Measurements from ENCODE around the gene RASAL1.
A peak's percentile ranks its signal among the peaks of the same experiment; 100 is the strongest.

The RASAL1 gene

DNA sequence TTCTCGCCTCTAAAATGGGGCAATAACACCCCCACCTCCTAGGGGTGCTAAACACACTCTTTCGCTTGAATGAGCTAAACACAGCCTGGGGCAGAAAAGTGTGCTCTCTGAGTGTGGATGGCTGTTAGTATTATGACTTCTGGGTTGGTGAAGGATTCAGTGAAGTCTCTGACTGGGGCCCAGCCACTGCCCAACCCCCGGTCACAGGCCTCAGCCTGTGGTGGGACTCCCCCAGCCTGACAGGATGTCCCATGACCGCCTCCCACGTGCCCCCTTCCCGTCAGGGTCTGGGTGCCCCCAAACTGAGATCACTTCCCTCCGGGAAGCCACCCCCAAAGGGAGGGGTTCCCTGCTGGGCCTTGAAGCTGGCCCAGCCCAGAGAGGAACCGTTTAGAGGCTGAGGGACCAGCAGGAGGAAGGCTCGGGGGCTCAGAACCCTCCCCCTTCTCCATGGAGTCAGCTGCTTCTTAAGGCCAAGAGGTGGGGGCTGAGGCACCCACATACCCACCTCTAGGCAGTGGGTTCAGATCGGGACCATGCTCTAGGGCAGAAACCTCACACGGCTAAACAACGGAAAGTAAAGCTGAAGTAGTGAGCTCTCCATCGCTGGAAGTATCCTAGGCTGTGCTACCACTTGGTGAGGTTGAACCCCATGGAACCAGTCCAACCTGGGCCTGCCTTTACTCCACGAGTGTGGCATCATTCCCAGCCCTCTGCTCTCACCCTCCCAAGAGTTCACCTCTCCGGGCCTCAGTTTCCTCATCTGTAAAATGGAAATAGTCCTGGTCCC, 65.2 kb downstream of the RASAL1 start:
- peak; percentile 41 for DNase-seq

DNA sequence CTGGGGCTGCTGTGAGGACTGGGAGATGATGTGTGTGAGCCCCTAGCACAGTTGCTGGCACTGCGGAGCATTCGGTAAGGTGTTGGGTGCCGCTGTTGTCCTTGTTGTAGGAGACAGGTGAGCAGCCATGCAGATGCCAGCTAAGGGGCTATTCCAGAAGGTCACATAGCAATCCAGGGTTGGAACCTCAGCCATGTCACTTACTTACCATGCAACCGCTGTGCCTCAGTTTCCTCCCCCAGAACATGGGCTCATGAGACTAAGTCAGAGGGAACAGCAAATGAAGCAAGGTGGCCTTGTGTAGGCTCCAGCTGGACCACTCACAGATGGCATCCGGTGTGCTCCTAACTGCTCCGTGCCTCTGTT, 65.8 kb downstream of the RASAL1 start:
- DNase-seq: no peak

DNA sequence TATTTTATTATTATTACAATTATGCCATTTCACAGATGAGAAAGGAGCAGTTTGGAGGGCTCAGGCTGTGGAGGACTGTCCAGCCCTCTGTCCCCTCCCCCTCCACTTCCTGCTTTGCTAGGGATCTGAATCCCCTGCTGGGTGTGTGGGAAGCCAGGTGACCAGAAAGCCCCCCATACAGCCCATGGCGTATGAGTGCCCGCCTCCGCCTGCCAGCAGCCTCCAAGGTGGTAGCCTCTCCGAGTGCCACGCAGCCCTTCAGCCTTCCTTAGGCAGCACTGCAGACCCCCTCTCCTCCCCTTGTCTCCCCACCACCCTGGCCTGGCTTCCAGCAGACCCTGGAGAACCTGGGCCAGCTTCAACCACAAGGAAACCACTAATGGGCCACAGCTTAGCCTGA, 66.4 kb downstream of the RASAL1 start:
- no peak for DNase-seq

DNA sequence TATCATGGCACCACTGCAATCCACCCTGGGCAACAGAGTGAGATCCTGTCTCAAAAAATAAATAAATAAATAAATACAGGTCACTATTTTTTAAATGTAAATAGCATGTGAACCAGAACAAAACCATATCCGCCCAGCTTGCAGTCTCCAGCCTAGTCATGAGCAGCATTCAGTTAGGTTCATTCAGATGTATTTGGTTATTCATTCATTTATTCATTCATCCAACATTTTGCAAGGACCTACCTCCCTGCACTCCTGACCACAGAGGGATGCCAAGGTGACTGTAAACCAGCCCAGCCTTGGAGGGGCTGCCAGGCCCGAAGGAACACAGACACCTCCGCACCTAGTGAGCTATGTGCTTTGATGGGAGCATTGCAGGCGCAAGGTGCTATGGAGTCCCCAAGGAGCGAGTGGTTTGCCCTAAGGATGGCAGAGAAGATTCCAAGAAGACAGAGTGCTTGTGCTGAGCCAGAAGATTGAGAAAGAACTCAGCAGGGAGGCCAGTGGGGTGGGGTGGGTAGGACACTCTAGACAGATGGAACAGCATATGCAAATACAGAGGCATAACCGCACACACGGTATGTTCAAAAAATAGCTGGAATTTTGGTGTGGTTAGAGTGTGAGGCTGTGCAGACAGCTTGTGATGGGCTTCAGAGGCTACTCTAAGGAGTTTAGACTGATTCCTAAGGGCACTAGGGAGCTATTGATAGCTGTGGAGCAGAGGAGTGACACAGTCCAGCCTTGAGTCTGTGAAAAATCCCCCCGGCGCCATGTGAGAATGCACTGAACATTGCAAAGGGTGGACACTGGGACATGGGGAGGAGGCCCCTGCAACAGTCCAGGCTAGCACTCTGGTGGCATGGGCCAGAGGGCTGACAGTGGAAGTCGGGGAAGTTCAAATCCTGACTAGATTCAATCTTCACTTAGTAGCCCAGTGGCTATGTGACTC, 67.3 kb downstream of the RASAL1 start:
- no peak for DNase-seq

DNA sequence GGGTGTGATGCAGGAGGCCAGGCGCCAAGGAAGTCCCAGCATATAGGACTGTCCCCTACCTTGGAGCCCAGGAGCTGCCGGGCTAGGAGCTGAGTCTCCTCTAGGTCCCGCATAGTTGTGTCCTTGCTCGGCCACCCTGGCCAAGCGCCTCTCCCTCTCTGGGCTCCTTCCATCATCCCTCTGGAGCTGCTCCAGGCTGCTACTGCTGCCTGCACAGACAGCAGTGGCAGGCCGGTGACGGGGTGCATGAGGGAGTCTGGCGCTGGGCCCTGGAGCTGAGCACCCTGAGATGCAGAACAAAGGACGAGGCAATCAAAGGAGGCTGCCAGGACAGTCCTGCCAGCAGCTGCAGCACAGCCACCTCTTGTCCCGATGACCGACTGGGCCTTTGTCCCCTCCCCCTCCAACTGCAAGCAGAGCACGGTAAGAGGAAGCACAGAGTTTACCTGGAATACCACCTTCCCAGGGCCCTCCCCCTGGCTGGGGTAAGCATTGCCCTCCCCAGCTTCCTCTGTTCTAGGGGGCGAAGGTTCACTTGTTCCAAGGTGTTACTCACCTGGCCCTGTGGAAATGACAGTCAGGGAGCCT, 68.7 kb downstream of the RASAL1 start:
- no peak for DNase-seq

DNA sequence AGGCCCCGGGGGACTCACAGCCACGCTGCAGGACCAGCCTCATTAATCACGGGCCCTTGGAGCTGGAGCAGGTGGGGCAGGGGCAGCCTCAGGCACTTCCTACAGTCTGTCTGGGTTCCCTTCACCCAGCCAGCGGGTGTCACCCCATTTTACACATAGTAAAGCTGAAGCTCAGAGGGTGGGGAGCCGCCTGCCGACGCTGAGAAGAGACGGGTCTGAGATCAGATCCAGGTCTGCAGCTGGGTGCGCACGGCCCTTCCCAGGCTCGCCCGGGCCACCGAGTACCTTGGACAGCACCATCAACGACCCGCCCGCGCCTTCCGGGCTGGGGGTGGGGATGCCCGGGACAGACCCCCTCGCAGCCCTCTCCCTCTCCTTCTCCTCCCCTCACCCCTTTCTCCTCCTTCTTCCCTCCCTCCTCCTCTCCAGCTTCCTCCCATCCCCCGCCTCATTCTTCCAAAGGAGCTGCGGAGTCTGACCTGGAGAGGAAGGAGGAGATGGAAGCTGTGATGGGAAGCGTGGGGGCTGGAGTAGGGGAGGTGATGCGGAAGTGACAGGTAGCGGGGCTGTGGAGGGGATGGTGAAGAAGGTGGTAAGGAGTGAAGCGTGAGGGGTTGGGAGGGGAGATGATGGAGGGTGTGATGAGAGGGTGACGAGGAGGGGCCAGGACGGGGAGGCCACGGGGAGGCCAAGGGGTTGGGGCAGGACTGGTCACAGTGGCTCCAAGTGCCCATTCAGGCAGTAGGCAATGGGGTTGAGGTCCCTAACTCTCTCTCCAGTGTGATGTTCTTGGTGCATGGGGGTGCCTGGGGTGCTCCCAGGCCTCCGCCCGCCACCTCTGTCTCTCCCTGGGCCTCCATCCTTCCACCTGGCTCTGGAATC, 70.2 kb downstream of the RASAL1 start:
- no peak for DNase-seq

DNA sequence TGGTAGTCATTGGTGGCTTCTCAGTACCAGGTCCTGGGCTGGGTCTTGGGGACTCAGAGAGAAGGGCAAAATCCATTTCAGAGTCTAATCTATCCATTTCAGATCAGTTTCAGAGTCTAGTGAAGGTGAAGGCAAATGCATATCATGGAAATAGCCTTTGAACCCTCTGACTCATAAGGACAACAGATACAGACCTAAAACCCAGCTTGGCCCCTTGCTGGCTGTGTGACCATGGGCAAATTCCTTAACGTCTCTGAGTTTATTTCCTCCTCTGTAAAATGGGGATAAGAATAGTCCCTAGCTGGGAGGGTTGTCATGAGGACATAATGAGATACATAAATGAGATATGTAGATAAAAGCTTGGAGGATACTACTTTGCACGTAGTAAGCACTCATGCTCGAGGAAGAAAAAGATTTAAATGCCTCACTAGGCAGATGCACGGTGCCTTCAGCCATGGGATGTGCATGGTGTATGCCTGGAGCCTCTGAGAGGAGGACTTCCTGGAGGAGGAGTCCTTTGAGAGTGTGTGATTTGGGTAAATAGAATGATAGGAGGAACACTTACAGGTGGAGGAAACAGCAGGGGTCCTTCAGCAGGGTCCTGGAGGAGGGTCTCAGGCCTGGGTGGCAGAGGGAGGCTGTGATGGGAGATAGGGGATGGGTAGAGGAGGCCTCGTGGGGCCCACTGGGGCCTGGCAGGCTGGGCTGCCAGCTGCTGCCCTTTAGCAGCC, 71.0 kb downstream of the RASAL1 start:
- DNase-seq: no peak

DNA sequence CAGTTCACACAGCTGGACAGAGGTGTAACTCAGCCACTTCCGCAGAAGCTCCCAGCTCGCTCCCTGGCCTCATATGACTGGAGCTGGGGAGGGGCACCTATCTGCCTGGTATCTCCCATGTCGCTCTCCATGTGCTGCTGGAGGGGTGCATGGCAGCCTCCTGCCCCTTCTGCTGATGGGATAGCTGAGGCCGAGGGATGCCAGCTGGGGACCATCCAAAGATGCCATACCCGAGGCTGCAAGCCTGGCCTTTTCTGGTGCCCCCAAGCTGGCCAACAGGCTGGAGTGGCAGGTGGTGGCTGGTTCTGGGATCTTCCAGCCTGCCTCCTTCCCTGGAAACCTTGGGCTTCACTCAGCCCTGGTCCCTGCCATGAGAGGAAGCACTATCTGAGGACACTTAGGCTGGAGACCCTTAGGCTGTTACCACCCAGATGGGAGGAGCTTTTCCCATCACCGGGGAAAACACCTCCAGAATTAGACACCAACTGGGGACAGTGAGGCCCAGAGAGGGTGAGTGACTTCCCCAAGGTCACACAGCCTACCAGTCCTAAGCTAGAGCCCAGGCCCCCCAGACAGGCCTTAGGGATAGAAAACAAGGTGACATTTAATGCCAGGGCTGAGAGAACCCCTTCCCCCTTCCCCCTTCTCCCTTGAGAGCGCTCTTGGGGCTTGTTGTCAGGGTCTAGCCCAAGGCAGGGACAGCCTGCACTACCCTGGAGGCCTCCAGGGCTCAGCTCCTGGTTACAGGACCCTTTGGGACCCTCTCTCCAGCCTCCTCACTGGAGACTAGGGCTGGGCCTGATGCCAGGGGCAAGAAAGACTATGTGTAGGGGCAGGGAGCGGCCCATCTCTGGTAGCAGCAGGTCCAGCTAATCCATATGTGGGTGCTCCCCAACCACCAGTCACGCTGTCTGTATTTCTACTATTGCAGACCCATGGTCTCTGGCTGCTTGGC, 71.9 kb downstream of the RASAL1 start:
- no peak for DNase-seq

DNA sequence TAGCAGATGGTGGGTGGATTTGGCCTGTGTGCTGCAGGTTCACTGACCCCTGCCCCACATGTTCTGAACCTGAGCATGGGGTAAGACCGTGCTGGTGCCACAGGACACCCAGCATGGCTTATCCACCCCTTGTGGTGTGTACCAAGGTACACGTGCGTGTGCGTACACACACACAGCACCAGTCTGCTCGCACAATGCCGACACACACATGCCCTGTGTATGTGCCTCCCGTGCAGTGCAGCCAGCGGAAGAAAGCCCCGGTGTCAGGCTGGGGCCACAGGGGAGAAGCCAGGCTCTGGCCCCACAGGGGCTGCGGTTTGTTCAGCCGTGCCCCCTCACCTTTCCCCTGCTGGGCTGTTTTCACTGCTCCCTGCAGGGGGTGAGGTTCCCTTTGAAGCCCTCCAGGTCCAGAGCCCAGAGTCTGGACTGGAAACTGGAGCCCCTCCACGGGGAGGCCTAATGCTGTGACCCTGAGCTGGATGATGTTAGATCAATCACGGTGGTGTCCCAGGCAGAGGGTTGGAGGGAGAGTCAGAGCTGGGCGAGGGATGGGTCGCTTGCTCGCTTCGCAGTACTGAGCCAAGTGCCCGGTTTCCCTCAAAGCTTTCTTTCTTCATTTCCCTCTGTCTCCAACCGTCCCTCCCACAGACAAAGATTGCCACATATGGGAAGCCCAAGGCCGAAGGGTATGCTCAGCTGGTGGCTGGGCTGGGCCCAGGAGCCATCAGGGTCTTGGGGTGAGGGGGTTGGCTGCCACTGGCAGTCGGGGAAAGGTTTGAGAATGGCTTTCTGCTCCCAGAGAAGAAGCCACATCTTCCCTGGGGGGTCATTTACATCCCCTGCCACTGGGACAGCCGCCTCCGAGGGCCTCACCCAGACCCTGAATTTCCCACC, 72.8 kb downstream of the RASAL1 start:
- DNase-seq: no peak

DNA sequence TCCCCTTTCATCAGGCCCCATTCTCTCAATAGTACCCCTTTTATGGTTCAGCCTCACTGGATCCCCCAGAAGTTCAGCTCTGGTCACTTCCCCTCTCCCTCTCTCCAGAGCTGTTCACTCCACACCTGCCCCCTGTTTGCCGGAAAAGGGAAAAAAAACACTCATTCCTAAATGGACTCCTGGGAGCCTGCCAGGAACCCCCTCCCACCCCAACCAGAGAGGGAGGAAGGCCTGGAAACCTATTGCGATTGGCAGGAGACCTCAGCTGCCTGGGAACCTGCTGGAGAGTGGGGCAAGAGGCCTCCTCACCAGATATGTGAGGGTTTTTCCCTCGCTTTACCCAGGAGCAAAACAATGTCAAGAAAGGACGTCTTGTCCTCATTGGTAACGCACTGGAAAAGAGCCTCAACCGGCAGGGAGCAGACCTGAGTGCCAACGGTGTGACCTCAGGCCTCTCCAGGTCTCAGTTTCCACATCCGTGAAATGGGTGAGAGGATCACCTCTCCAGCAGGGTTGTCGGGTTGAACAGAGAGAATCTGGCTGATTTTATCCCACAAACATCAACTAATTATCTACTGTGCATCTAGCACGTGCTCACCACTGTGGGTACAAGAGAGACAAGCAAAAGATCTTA, 74.4 kb downstream of the RASAL1 start:
- no peak for DNase-seq

DNA sequence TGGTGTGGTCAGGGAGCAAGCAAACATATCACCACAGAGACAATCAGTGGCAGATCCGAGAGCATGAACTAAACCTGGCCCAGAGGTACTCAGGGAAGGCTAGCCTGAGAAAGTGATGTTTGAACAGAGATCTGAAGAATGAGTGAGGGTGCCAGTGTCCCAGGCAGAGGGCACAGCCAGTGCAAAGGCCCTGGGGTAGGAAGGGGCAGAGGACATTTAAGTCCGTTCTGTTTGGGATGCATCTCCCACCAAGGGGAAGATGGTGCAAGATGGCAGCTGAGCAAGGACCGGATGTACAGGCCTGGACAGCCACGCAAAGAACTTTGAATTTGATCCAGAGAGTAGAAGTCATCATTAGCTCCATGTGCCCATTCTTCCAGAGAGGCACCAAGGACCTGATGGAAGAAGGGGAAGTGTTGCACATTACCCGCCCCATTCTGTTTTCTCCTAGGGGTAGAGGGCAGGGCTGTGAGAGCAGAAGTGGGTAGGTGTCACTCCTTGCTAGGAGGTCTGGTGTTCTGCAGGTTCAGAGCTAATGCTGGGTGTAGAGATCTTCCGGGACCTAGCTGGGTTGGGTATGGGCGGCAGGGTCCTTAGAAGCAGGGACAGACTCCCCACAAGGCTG, 75.1 kb downstream of the RASAL1 start:
- no peak for DNase-seq

DNA sequence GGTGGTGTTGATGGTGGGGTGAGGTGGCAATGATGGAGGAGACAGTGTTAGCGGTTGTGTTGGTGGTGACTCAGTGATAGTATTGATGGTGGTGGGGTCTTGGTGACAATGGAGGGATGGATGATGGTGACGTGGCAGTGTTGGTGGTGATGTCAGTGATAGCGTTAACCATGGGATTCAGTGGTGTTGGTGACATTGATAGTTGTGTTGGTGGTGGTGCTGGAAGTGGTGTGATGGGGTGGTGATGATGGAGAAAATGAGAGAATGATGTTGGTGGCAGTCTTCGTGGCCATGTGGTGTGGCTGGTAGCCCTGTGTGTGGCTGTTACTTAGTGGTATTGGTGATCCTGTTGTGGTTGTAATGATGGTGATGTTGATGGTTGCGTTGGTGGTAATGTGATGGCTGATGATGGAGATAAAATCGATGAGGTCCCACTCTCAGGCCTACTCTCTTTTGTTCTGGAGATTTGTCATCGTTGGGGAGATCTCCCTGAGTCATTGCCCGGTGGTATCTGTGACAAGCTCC, 76.4 kb downstream of the RASAL1 start:
- no peak for DNase-seq

DNA sequence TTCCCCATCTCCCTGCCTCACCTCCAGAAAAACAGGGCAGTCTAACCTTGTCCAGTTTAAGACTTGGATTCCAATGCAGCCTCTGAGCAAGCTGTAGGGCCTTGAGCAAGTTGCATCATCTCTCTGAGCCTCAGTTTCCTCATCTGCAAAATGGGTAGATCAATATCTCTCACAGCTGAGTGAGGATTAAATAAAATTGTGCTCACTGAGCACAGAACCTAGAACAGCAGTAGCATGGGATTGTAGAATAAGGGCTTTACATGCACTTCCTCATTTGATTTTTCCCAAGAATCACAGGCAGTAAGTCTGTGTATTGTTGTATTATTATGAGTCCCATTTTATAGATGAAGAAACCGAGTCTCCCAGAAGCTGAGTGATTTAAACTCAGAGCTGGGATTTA, 77.0 kb downstream of the RASAL1 start:
- no peak for DNase-seq

DNA sequence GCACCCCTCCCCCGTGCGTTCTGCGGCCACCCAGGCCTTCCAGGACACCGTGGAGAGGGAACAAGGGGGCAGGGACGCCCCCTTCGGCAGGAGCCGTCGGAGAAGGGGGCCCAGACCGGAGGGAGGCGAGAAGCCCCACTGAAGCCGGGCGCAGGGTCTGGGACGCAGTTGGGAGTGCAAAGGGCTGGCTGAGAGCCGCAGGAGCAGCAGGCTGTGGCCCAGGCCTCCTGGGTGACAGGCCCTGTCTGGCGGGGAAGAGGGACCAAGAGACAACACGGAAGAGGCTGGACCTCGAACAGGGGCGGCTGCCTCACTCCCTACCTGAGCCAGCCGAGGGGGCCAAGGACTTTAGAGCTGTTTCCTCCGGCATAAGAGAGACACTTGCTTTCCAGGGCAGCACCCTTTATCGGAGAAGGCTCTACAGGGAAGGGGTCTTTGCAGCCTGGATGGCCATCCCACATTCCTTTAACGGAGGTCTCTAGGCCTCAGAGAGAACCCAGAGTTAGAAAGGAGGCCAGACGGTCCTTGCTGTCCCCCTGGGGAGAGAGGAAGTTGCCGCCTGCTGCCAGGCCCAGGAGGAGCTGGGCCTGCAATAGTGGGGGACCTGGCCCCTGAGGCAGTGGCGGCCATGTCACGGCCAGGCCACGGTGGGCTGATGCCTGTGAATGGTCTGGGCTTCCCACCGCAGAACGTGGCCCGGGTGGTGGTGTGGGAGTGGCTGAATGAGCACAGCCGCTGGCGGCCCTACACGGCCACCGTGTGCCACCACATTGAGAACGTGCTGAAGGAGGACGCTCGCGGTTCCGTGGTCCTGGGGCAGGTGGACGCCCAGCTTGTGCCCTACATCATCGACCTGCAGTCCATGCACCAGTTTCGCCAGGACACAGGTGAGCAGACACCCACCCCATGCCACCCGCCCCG, 77.7 kb downstream of the RASAL1 start:
- no peak for DNase-seq

DNA sequence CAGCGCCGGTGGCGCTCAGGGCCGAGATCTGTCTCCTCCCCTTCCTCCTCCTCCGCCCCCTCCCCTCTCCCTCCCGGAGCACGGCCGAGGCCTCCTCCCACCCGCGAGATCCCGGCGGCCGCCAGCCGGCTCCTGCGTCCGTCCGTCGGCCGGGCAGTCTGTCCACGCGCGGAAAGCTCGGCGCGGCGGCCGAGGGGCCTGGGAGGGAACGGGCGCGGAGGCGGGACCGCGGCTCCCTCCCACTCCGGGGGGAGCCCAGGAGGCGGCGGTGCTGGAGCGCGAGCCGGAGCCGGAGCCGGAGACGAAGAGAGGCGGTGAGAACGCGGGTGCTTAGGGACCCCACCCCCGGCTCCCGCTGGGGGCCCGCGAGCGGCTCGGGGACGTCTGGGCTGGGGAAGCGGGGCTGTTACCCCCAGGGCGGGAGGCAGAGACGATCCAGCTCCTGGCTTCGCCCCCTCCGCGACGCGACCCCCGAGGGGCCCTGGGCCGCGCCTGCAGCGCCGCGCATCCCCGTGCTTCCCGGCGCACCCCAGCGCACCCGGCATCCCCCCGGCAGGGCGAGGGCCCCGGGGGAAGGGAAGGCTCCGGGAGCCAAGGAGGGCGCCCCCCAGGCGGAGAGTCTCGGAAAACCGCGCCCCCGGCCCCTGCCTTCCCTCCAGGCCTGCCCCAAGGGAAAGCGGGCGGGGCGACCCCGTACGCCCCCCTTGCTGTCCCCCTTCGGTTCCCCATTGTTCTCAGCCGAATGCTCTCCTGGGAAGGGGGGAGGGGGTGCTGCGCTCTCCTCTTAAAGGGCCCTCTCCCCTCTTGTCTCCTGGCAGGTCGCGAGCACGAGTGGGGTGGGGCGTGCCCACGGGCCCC, 78.7 kb downstream of the RASAL1 start, which contains the start of gene DTX1:
Gene DTX1, plus strand, starts transcription at position 100 of the 858 bp plus-strand sequence. CDS start 1,463 bp downstream, outside the sequence.
- peak; percentile 44 for DNase-seq

DNA sequence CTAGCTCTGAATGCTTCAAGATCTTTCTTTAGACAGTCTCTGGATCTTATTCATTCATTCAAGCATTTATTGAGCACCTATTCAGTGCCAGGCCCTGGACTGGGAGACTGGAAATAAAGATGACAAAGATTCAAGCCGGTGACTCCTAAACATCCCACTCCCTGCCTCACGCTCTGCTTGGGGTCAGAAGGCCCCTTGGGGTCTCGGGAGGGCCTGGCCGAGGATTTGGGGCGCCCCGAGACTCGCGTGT, 79.3 kb downstream of the RASAL1 start:
- DNase-seq: no peak
